H1 (cell line): Measurements from ENCODE around the gene MTNR1A. TPM values are rescaled to one million over a fixed set of nuclear protein-coding genes. Genes with fewer than 3 reads are reported as not detected.

Source experiments
- CTCF ChIA-PET: fragments of 300-600 bp; sonication (Branson Sonifier 250); formaldehyde crosslinking; loops from one replicate; lab custom pipeline; 2021; ENCODE audit not compliant: partially characterized antibody; lab: Charles Lee
- POLR2A ChIA-PET: fragments of 300-600 bp; sonication (Branson Sonifier 250); formaldehyde crosslinking; loops from one replicate; lab custom pipeline; 2021; ENCODE audit warnings: inconsistent platforms; ENCODE audit not compliant: partially characterized antibody; lab: Charles Lee
- DNase-seq, 2 experiments: peaks; one replicate each; pipeline versions ENCODE4 v3.0.0 to v3.0.0-alpha.2; 2010 to 2022; ENCODE audit warnings: low spot score in 2 of 2, low read depth in 1 of 2, mixed read lengths in 1 of 2
- FAIRE-seq: peaks from 2 replicates; lab custom pipeline; 2011; peaks lifted over from hg19 to GRCh38; lab: Jason Lieb, UNC
- H2AFZ ChIP-seq: 2 replicates; pipeline ENCODE4 v1.8.1; 2012; ENCODE audit warnings: low read length, inconsistent platforms
- H2AK5ac ChIP-seq: 2 replicates; pipeline ENCODE4 v1.6.1; 2013; ENCODE audit warnings: low read depth, low read length
- H2BK120ac ChIP-seq: replicated peaks from 2 replicates; pipeline ENCODE3; 2013; ENCODE audit warnings: low read depth, low read length, inconsistent platforms
- H2BK12ac ChIP-seq: 2 replicates; pipeline ENCODE4 v1.6.1; 2013; ENCODE audit warnings: low read depth, low read length
- H2BK15ac ChIP-seq: 2 replicates; pipeline ENCODE4 v1.6.1; 2013; ENCODE audit warnings: low read length
- H2BK20ac ChIP-seq: 2 replicates; pipeline ENCODE4 v1.6.1; 2013; ENCODE audit warnings: low read length
- H2BK5ac ChIP-seq: 2 replicates; pipeline ENCODE4 v1.6.1; 2013; ENCODE audit warnings: low read depth, low read length
- H3K14ac ChIP-seq: 2 replicates; pipeline ENCODE4 v1.6.1; 2013; ENCODE audit warnings: inconsistent platforms; ENCODE audit not compliant: insufficient read length
- H3K18ac ChIP-seq: 2 replicates; pipeline ENCODE4 v1.6.1; 2013; ENCODE audit warnings: low read length; ENCODE audit errors: extremely low read depth
- H3K23ac ChIP-seq: 2 replicates; pipeline ENCODE4 v1.6.1; 2013; ENCODE audit warnings: inconsistent platforms; ENCODE audit not compliant: insufficient read length
- H3K23me2 ChIP-seq: 2 replicates; pipeline ENCODE4 v1.6.1; 2013; ENCODE audit warnings: low read depth, low read length
- H3K27ac ChIP-seq: 2 replicates; pipeline ENCODE4 v1.6.1; 2011; ENCODE audit warnings: low read depth, low read length, inconsistent platforms
- H3K27me3 ChIP-seq, 4 experiments: replicated peaks in 1 of 4; 1 replicate in 1 of 4; 2 replicates in 3 of 4; pipeline versions ENCODE4 v1.6.1 to v1.8.1; 2011 to 2013; ENCODE audit warnings: low read length in 3 of 4, mild to moderate bottlenecking in 3 of 4, inconsistent platforms in 2 of 4, mixed read lengths in 2 of 4, moderate library complexity in 1 of 4; ENCODE audit not compliant: control insufficient read depth in 3 of 4, insufficient read depth in 3 of 4; ENCODE audit errors: extremely low read depth in 1 of 4
- H3K36me3 ChIP-seq, 4 experiments: 2 replicates each; pipeline versions ENCODE4 v1.6.1 to v1.8.1; 2011 to 2013; ENCODE audit warnings: mild to moderate bottlenecking in 4 of 4, low read length in 3 of 4, moderate library complexity in 2 of 4, control low read depth in 1 of 4, inconsistent platforms in 1 of 4; ENCODE audit not compliant: insufficient read depth in 4 of 4, control insufficient read depth in 2 of 4
- H3K4ac ChIP-seq: replicated peaks from 2 replicates; pipeline ENCODE3; 2013; ENCODE audit warnings: low read length, low read depth, mixed read lengths, inconsistent platforms; ENCODE audit not compliant: insufficient read length
- H3K4me1 ChIP-seq, 4 experiments: replicated peaks in 1 of 4; 1 replicate in 1 of 4; 2 replicates in 3 of 4; pipeline versions ENCODE4 v1.6.1 to v1.8.1; 2011 to 2013; ENCODE audit warnings: low read length in 3 of 4, inconsistent platforms in 2 of 4, mixed read lengths in 1 of 4; ENCODE audit not compliant: insufficient read depth in 4 of 4, control insufficient read depth in 3 of 4
- H3K4me2 ChIP-seq, 2 experiments: 2 replicates each; pipeline versions ENCODE4 v1.6.1 to v1.8.1; 2011 to 2013; ENCODE audit warnings: low read depth in 2 of 2, low read length in 2 of 2, control low read depth in 1 of 2, inconsistent platforms in 1 of 2, mild to moderate bottlenecking in 1 of 2; ENCODE audit not compliant: insufficient read depth in 1 of 2
- H3K4me3 ChIP-seq, 4 experiments: fragments of 200-600, 300-600 bp in 1 of 4; sonication (generic), shearing (Covaris generic), sonication (Bioruptor Twin) in 1 of 4; 2 replicates each; pipeline versions ENCODE4 v1.5.1 to v1.8.1; 2011 to 2016; ENCODE audit warnings: low read length in 4 of 4, low read depth in 3 of 4, control low read depth in 2 of 4, inconsistent platforms in 2 of 4, mild to moderate bottlenecking in 2 of 4, mixed read lengths in 1 of 4, moderate library complexity in 1 of 4; ENCODE audit not compliant: insufficient read depth in 2 of 4; ENCODE audit errors: extremely low read depth in 1 of 4
- H3K56ac ChIP-seq: replicated peaks from 2 replicates; pipeline ENCODE3; 2013; ENCODE audit warnings: low read depth, mild to moderate bottlenecking, mixed read lengths, low read length, inconsistent platforms; ENCODE audit not compliant: insufficient read length
- H3K79me1 ChIP-seq: 2 replicates; pipeline ENCODE4 v1.6.1; 2013; ENCODE audit warnings: low read depth, low read length, control low read depth
- H3K79me2 ChIP-seq, 2 experiments: 2 replicates each; pipeline versions ENCODE4 v1.6.1 to v1.8.1; 2012 to 2013; ENCODE audit warnings: low read length in 2 of 2, mild to moderate bottlenecking in 2 of 2, inconsistent platforms in 1 of 2; ENCODE audit not compliant: insufficient read depth in 2 of 2, control insufficient read depth in 1 of 2
- H3K9ac ChIP-seq, 4 experiments: replicated peaks in 1 of 4; 1 replicate in 1 of 4; 2 replicates in 3 of 4; pipeline versions ENCODE4 v1.6.1 to v1.8.1; 2011 to 2013; ENCODE audit warnings: low read depth in 3 of 4, low read length in 3 of 4, control low read depth in 2 of 4, mild to moderate bottlenecking in 2 of 4, moderate library complexity in 2 of 4, inconsistent platforms in 1 of 4; ENCODE audit errors: extremely low read depth in 1 of 4
- H3K9me3 ChIP-seq, 2 experiments: 2 replicates each; pipeline versions ENCODE4 v1.6.1 to v1.8.1; 2012 to 2013; ENCODE audit warnings: mild to moderate bottlenecking in 2 of 2, moderate library complexity in 2 of 2, control low read depth in 1 of 2, inconsistent platforms in 1 of 2, low read depth in 1 of 2, low read length in 1 of 2, mixed read lengths in 1 of 2; ENCODE audit not compliant: insufficient read depth in 2 of 2
- H4K20me1 ChIP-seq, 2 experiments: replicated peaks in 1 of 2; 2 replicates each; pipeline versions ENCODE3 to v1.8.1; 2011 to 2013; ENCODE audit warnings: inconsistent platforms in 2 of 2, low read length in 2 of 2, mild to moderate bottlenecking in 1 of 2; ENCODE audit not compliant: insufficient read depth in 2 of 2, control insufficient read depth in 1 of 2
- H4K5ac ChIP-seq: 2 replicates; pipeline ENCODE4 v1.6.1; 2013; ENCODE audit warnings: low read length, low read depth, mixed read lengths, inconsistent platforms; ENCODE audit not compliant: insufficient read length
- H4K8ac ChIP-seq: 2 replicates; pipeline ENCODE4 v1.8.0; 2013; ENCODE audit warnings: mild to moderate bottlenecking, moderate library complexity, low read length, inconsistent platforms; ENCODE audit not compliant: insufficient read depth; ENCODE audit errors: extremely low read depth
- H4K91ac ChIP-seq: replicated peaks from 2 replicates; pipeline ENCODE3; 2013; ENCODE audit warnings: low read length, mixed read lengths, inconsistent platforms; ENCODE audit not compliant: insufficient read length
- ATF3 ChIP-seq: IDR thresholded peaks from 2 replicates; pipeline ENCODE4 v1.6.1; 2011; ENCODE audit warnings: low read depth, mild to moderate bottlenecking, low read length; ENCODE audit not compliant: insufficient read depth
- CBX5 ChIP-seq: fragments of 300-800, 300-1000 bp; sonication (generic); IDR thresholded peaks from 2 replicates; pipeline ENCODE4 v1.7.1; 2016; ENCODE audit warnings: antibody characterized with exemption, low read length, low read depth
- CTBP2 ChIP-seq: IDR thresholded peaks from 2 replicates; pipeline ENCODE4 v1.7.0; 2011; ENCODE audit warnings: borderline replicate concordance, mild to moderate bottlenecking, moderate library complexity, mixed read lengths, low read length; ENCODE audit not compliant: insufficient read depth, insufficient read length
- GTF2F1 ChIP-seq: IDR thresholded peaks from 2 replicates; pipeline ENCODE4 v1.6.1; 2012; ENCODE audit warnings: low read depth, low read length, improper control_type of control experiment, borderline replicate concordance
- JUND ChIP-seq: IDR thresholded peaks from 2 replicates; pipeline ENCODE4 v1.6.1; 2011; ENCODE audit warnings: mild to moderate bottlenecking, improper control_type of control experiment, low read length
- NRF1 ChIP-seq: IDR thresholded peaks from 2 replicates; pipeline ENCODE4 v1.6.1; 2011; ENCODE audit warnings: mild to moderate bottlenecking, low read depth, low read length, improper control_type of control experiment
- SAP30 ChIP-seq: fragments of 300-600 bp; sonication (generic); IDR thresholded peaks from 2 replicates; pipeline ENCODE4 v1.7.1; 2012; ENCODE audit warnings: low read length, moderate library complexity, mild to moderate bottlenecking, inconsistent platforms; ENCODE audit not compliant: insufficient read depth, insufficient replicate concordance
- WGBS, 2 experiments: shearing (Covaris generic) in 1 of 2; methylation state at CpG; one replicate each; pipeline versions ENCODE4 v1.1.6 to v1.1.7; 2013 to 2015; ENCODE audit warnings: low lambda C conversion rate in 2 of 2, mixed read lengths in 2 of 2, inconsistent platforms in 1 of 2, low coverage in 1 of 2, missing lambda C conversion rate in 1 of 2; ENCODE audit not compliant: insufficient replicate concordance in 2 of 2, insufficient coverage in 1 of 2, insufficient read length in 1 of 2; ENCODE audit errors: extremely low coverage in 1 of 2, missing lambda C conversion rate in 1 of 2; 5-methylcytosine and 5-hydroxymethylcytosine counted together
- polyA plus RNA-seq, 7 experiments: library from polyadenylated mRNA; depleted of rRNA in 3 of 7; stranded (reverse) in 5 of 7; unstranded in 2 of 7; fragments of >200 nt in 5 of 7; fragments of 200-250 nt in 2 of 7; gene quantifications; 1 replicate in 5 of 7; 2 replicates in 1 of 7; 4 replicates in 1 of 7; pipeline versions ENCODE4 v1.2.1 to v1.2.3, GENCODE V29; 2011 to 2013; ENCODE audit warnings: missing spikeins in 2 of 7, mixed read lengths in 2 of 7
- total RNA-seq: library from RNA; stranded (reverse); fragmentation: NEBNext Ultra II Directional; extraction: Animal tissue kit (Norgen Biotek cat#: 25700); gene quantifications from 2 replicates; pipeline ENCODE4 v1.2.1, GENCODE V29; 2021

Gene MTNR1A
- total and polyA plus RNA-seq, 2 of the 8 experiments (the other 6 are each of a cell fraction or from before 2014, with no cell fraction given) = 0.45 to 1.0 TPM

- H3K9ac ChIP-seq = no peak overlapping the region
- H3K56ac ChIP-seq = no peak overlapping the region
- H3K23ac ChIP-seq = no peak overlapping the region
- no peak overlapping the region for H2BK120ac ChIP-seq
- no peaks in the 10 kb centered on the region for H3K23me2 ChIP-seq
- no peaks in the 10 kb centered on the region for H3K27me3 ChIP-seq
- peaks cover 2 to 4% of the 10 kb centered on the region in 2 experiments for H4K20me1 ChIP-seq
- H2BK15ac ChIP-seq = no peak overlapping the region
- H3K4me3 ChIP-seq = no peak overlapping the region
- H3K4me1 ChIP-seq = no peaks in the 10 kb centered on the region
- no peak overlapping the region for H3K4me2 ChIP-seq
- no peaks in the 10 kb centered on the region for H3K79me2 ChIP-seq
- no peak overlapping the region for H3K27ac ChIP-seq
- DNase-seq (no peak), FAIRE-seq (no peak)
- H2BK12ac ChIP-seq = no peak overlapping the region
- H2BK20ac ChIP-seq = no peak overlapping the region
- H3K18ac ChIP-seq = no peak overlapping the region
- no peak overlapping the region for H3K4ac ChIP-seq
- no peak overlapping the region for H4K91ac ChIP-seq
- 92% methylated on average over 7 of the region's 7 CpGs; no CpG with 5 or more reads in 1 of the 2 experiments for WGBS, 2 experiments
- H3K79me1 ChIP-seq = no peaks in the 10 kb centered on the region; the same call in 1 of the 2 replicates
- no peaks in the 10 kb centered on the region; a peak in 1 of 4 replicates for H3K9me3 ChIP-seq
- H3K36me3 ChIP-seq = peaks cover 39 to 90% (median 69%) of the 10 kb centered on the region in 4 experiments
- H3K14ac ChIP-seq = no peak overlapping the region
- H2AFZ ChIP-seq = no peak overlapping the region
- H4K5ac ChIP-seq = no peak overlapping the region
- ChIA-PET CTCF (interaction anchor here (0.7 to 1.8 kb wide), 3 partner anchors 11 to 122 kb away, joined by 3 to 7 read pairs (median 5); no protein-coding TSS in a partner anchor), POLR2A (interaction anchor here (1.6 kb wide), 1 partner anchor 24 kb away, joined by 3 read pairs; no protein-coding TSS in a partner anchor)
- H4K8ac ChIP-seq = no peak overlapping the region
- no peak overlapping the region for H2BK5ac ChIP-seq
- no peak overlapping the region for H2AK5ac ChIP-seq
- no peak for TF ChIP-seq CTBP2
- TF ChIP-seq JUND = no peak
- no peak for TF ChIP-seq GTF2F1
- TF ChIP-seq ATF3 = no peak
- no peak for TF ChIP-seq CBX5
- TF ChIP-seq NRF1 = no peak
- no peak for TF ChIP-seq SAP30
Observed at GRCh38 chr4:186598686-186599085, 43.3 kb upstream of the MTNR1A start.
